H1 (cell line): ENCODE measurements around the gene CBL. TPM values are rescaled to one million over a fixed set of nuclear protein-coding genes. Genes with fewer than 3 reads are reported as not detected.

Source experiments
- CBX5 ChIP-seq: fragments of 300-800, 300-1000 bp; sonication (generic); IDR thresholded peaks from 2 replicates; pipeline ENCODE4 v1.7.1; 2016; ENCODE audit warnings: antibody characterized with exemption, low read length, low read depth
- CTBP2 ChIP-seq: IDR thresholded peaks from 2 replicates; pipeline ENCODE4 v1.7.0; 2011; ENCODE audit warnings: borderline replicate concordance, mild to moderate bottlenecking, moderate library complexity, mixed read lengths, low read length; ENCODE audit not compliant: insufficient read depth, insufficient read length
- EGR1 ChIP-seq: IDR thresholded peaks from 2 replicates; pipeline ENCODE4 v1.6.1; 2011; ENCODE audit warnings: low read depth, low read length, borderline replicate concordance
- HDAC2 ChIP-seq, 2 experiments: fragments of 300-600 bp in 1 of 2; sonication (generic) in 1 of 2; IDR thresholded peaks; 2 replicates each; pipeline ENCODE4 v1.6.1; 2011 to 2012; ENCODE audit warnings: low read depth in 2 of 2, low read length in 2 of 2, mild to moderate bottlenecking in 2 of 2, moderate library complexity in 2 of 2, borderline replicate concordance in 1 of 2, inconsistent platforms in 1 of 2
- HDAC6 ChIP-seq: IDR thresholded peaks from one replicate; pipeline ENCODE4 v1.7.1; 2012; ENCODE audit warnings: low read depth, mild to moderate bottlenecking, inconsistent platforms, low read length, moderate library complexity
- KDM4A ChIP-seq: IDR thresholded peaks from one replicate; pipeline ENCODE4 v1.7.1; 2012; ENCODE audit warnings: low read depth, mild to moderate bottlenecking, moderate library complexity, low read length, inconsistent platforms; ENCODE audit not compliant: severe bottlenecking
- SIN3A ChIP-seq, 2 experiments: IDR thresholded peaks in 1 of 2; conservative IDR thresholded peaks in 1 of 2; 2 replicates each; pipeline ENCODE4 v1.6.1; 2011 to 2012; ENCODE audit warnings: low read length in 2 of 2, improper control_type of control experiment in 1 of 2, low read depth in 1 of 2, mild to moderate bottlenecking in 1 of 2
- polyA plus RNA-seq, 7 experiments: library from polyadenylated mRNA; depleted of rRNA in 3 of 7; stranded (reverse) in 5 of 7; unstranded in 2 of 7; fragments of >200 nt in 5 of 7; fragments of 200-250 nt in 2 of 7; gene quantifications; 1 replicate in 5 of 7; 2 replicates in 1 of 7; 4 replicates in 1 of 7; pipeline versions ENCODE4 v1.2.1 to v1.2.3, GENCODE V29; 2011 to 2013; ENCODE audit warnings: missing spikeins in 2 of 7, mixed read lengths in 2 of 7
- total RNA-seq: library from RNA; stranded (reverse); fragmentation: NEBNext Ultra II Directional; extraction: Animal tissue kit (Norgen Biotek cat#: 25700); gene quantifications from 2 replicates; pipeline ENCODE4 v1.2.1, GENCODE V29; 2021
- TF ChIP-seq, protein P1 (sequence below): IDR thresholded peaks from 2 replicates; pipeline ENCODE4 v1.6.1; 2012; ENCODE audit warnings: inconsistent platforms

Gene CBL
- total and polyA plus RNA-seq, 2 of the 8 experiments (the other 6 are each of a cell fraction or from before 2014, with no cell fraction given) = 23.1 to 57.8 TPM

DNA sequence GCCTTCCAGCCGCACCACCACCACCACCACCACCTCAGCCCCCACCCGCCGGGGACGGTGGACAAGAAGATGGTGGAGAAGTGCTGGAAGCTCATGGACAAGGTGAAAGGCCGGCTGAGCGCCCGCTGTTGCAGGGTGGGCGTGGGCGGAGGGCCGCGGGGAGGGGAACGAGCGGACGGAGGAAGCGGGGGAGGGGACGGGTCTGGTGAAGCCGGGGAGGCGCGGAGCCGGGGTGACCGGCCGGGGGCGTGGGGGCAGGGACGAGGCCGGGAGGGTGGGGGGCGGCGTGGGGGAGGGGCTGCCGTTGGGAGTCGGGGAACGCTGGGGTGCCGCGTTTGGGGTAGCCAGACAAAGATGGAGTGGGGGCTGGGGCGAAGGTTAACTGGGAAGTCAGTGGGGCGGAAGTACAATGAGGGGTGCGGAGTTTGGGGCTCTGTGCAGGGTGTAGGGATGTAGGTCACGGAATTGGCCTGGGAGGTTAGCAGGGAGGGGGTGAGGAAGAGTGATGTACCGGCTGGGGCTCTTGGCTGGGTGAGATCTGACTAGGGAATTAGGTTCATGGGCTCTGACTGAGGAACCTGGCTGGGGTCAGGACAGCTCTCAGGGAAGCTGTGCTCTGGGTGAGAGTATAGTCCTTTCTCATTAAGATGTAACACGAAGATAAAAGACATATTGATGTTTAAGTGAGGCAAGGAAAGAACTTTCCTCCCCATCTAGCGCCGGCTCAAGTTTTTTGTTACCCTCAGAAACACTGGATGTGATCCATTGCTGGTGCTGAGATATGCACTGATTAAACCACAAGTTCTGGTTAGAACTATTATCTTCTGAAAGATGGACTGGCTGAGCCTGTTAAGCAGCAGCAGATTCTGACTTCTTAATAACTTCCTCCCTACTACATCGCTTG, 624 bp downstream of the CBL start (continued):
- TF ChIP-seq HDAC2 (IDR thresholded peaks at IDR 0.05; ENCODE audit: borderline replicate concordance in 1 of 2, low read depth in 2 of 2, low read length in 2 of 2) (no peak), CTBP2 (no peak), HDAC6 (no peak), KDM4A (no peak), CBX5 (no peak), EGR1 (peak; percentile 89), SIN3A (conservative IDR thresholded peaks at IDR 0.05 in 1 of 2, IDR thresholded peaks at IDR 0.05 in 1 of 2; ENCODE audit: low read depth in 1 of 2, low read length in 2 of 2) (peak; percentile 22 to 67; a peak in 1 of 4 replicates)
- TF ChIP-seq, protein P1, sequence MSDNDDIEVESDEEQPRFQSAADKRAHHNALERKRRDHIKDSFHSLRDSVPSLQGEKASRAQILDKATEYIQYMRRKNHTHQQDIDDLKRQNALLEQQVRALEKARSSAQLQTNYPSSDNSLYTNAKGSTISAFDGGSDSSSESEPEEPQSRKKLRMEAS = 0 out of 2 replicates have a peak, but pooled peaks have one; percentile 9
